K562 (cell line): ENCODE data around the gene STIL. TPM values are rescaled to one million over a fixed set of nuclear protein-coding genes. Genes with fewer than 3 reads are reported as not detected.

Experiments
- E2F3 ChIP-seq: fragments of 250-450 bp; sonication (Bioruptor Pico); IDR thresholded peaks from 2 replicates; pipeline ENCODE4 v1.4.0; 2020; ENCODE audit warnings: mild to moderate bottlenecking
- EWSR1 ChIP-seq: fragments of 450-650 bp; IDR thresholded peaks from 2 replicates; pipeline ENCODE4 v1.6.1; 2018; ENCODE audit warnings: borderline replicate concordance, mild to moderate bottlenecking, low read depth, moderate library complexity; ENCODE audit not compliant: partially characterized antibody
- FOXA1 ChIP-seq: fragments of 450-650 bp; IDR thresholded peaks from 2 replicates; pipeline ENCODE4 v1.6.1; 2016; ENCODE audit warnings: mild to moderate bottlenecking, borderline replicate concordance
- KAT7 ChIP-seq: sonication (generic); formaldehyde crosslinking; IDR thresholded peaks from 2 replicates; pipeline ENCODE4 v1.8.0; 2022; ENCODE audit warnings: missing genetic modification reagents, mild to moderate bottlenecking, borderline replicate concordance
- NCOA1 ChIP-seq: fragments of 450-650 bp; IDR thresholded peaks from 2 replicates; pipeline ENCODE4 v1.6.1; 2016; ENCODE audit warnings: low read depth
- SAFB2 ChIP-seq: fragments of 200-400 bp; formaldehyde crosslinking; IDR thresholded peaks from 2 replicates; pipeline ENCODE4 v1.6.1; 2018; ENCODE audit warnings: borderline replicate concordance, low read length, low read depth, moderate library complexity; ENCODE audit not compliant: severe bottlenecking
- TSC22D4 ChIP-seq: fragments of 450-650 bp; IDR thresholded peaks from 2 replicates; pipeline ENCODE4 v1.6.1; 2016; ENCODE audit warnings: missing genetic modification characterization, missing biosample characterization, control low read depth
- UBTF ChIP-seq, 2 experiments: IDR thresholded peaks; 2 replicates each; pipeline ENCODE4 v1.6.1; 2012; ENCODE audit warnings: improper control_type of control experiment in 2 of 2, low read depth in 2 of 2, low read length in 2 of 2, borderline replicate concordance in 1 of 2
- ZNF134 ChIP-seq: fragments of 250-450 bp; sonication (Bioruptor Pico); conservative IDR thresholded peaks from 2 replicates; pipeline ENCODE4 v1.4.0; 2020
- ZNF644 ChIP-seq: fragments of 200-800 bp; sonication (Bioruptor generic); IDR thresholded peaks from 2 replicates; pipeline ENCODE4 v1.6.1; 2016; ENCODE audit warnings: low read depth, missing genetic modification characterization, missing compliant biosample characterization
- polyA plus RNA-seq, 8 experiments: library from polyadenylated mRNA; depleted of rRNA in 4 of 8; stranded (reverse) in 5 of 8; unstranded in 3 of 8; fragments of >200 nt; fragmentation: Nextera tagmentation in 2 of 8; fragmentation: Illumina TruSeq in 1 of 8; extraction: Ambion mirVana in 2 of 8; extraction: Trizol in 1 of 8; gene quantifications; 2 replicates each; pipeline versions ENCODE4 v1.2.1 to v1.2.3, GENCODE V29; 2011 to 2014; ENCODE audit warnings: inconsistent platforms in 1 of 8, missing spikeins in 1 of 8
- total RNA-seq, 7 experiments: library from RNA; depleted of rRNA in 6 of 7; stranded (reverse); fragments of >200 nt in 6 of 7; fragmentation: Illumina TruSeq in 2 of 7; extraction: Trizol in 2 of 7; gene quantifications; 2 replicates each; pipeline versions ENCODE4 v1.2.1 to v1.2.3, GENCODE V29; 2011 to 2021; ENCODE audit warnings: low replicate concordance in 1 of 7
- TF ChIP-seq, protein P1 (sequence below): fragments of 250-450 bp; sonication (Bioruptor Pico); IDR thresholded peaks from 2 replicates; pipeline ENCODE4 v1.5.0; 2021; ENCODE audit warnings: mild to moderate bottlenecking, moderate library complexity
- TF ChIP-seq, protein P2 (sequence below): sonication (generic); formaldehyde crosslinking; IDR thresholded peaks from 2 replicates; pipeline ENCODE4 v1.8.0; 2023; ENCODE audit warnings: mild to moderate bottlenecking, missing genetic modification reagents
- TF ChIP-seq, protein P3 (sequence below): fragments of 250-450 bp; sonication (Bioruptor Pico); IDR thresholded peaks from 2 replicates; pipeline ENCODE4 v1.5.0; 2020; ENCODE audit warnings: mild to moderate bottlenecking, borderline replicate concordance

The STIL gene
- total and polyA plus RNA-seq, 9 of the 15 experiments (the other 6 are each of a cell fraction or from before 2014, with no cell fraction given): 10.5 to 77.4 (median 39.6) TPM

DNA sequence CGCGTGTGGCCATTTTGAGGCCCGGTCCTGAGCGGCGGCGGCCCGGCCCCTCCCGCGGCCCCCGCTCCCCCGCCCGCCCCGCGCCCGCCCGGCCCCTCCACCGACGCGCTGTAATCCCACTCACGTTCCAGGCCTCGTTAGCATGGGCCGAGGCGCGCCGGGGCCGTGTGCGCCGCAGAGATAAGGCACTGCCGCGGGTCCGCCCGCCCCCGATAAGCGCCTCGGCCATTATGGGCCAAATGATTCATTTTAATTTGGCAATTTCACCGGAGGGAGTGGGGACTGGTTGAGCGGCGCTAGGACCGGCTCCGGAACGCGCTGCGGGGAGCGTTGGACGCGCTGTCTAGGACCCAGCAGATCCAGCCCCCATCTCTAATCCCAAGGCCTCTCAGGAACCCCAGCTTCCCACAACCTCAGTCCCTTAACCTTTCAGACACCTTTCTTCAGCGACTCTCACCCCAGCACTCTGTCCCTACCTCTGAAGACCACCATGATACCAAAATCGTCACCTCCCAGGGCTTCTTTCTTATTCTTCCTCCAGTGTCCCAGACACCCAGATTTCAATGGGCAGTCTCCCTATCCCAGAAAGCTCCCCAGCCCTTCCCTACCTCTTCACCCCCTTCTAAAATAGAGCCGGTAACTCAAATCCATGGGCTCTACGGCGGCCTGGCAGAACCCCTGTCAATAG, 81.6 kb downstream of the STIL start, which contains the start of gene TAL1 (continued):
- TF ChIP-seq, protein P1, sequence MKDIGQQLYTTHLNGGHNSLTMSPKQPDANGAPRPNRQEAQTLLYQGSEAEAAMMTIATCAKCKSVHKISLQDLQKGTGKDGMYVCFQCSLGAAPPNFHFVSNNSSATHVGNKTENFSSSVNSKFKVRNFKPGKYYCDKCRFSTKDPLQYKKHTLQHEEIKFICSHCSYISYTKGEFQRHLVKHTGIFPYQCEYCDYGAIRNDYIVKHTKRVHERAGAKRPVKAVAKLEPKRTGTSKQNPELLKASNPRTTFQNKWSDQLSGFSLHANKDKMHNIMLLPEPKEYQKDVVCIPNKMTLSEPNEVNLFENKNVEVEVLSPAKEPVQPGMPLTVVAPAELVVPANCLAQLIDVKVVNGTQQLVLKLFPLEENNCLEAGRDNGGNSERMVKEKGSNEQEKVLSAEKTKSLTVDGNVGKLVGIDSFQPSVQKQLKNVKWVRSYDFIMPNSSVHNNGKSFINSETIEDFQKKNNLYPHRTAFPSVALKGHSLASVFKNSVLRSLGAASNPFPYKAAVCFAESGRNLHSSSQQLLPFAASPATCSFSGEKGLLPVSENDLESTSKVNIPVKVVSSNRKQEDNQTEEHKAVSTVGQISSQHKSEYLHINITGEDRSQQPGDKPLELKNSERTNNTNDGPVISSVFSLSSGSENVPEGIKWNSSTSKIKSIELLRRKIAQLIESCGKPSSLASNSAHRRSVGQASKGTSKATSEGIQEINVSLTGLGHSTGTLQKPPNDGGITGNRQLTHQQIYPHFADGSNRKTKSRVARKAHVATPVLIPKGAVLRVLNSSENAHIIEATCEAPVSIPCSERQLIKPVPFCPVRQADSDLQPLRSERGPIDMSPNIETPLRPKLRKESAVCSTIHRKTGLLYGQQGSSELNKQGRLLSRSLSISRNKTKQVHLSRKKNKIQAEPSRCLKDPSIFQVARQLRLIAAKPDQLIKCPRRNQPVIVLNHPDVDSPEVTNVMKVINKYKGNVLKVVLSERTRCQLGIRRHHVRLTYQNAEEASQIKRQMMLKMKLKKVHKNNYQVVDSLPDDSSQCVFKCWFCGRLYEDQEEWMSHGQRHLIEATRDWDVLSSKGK (CRISPR knock-in tag): no peak
- TF ChIP-seq SAFB2: no peak
- TF ChIP-seq KAT7 (CRISPR knock-in tag): 0 out of 2 replicates have a peak, but pooled peaks have one; percentile 1
- no peak for TF ChIP-seq ZNF134 (CRISPR knock-in tag)
- no peak for TF ChIP-seq FOXA1
- peak; percentile 82; the same call in 1 of the 2 replicates for TF ChIP-seq NCOA1
- TF ChIP-seq ZNF644 (tag): peak; percentile 86; the same call in 1 of the 2 replicates
- no peak for TF ChIP-seq TSC22D4 (tag)
- TF ChIP-seq UBTF (IDR thresholded peaks at IDR 0.05; ENCODE audit: borderline replicate concordance in 1 of 2, low read depth in 2 of 2, low read length in 2 of 2): peak in 1 of 2 experiments; percentile 68; a peak in 2 of 4 replicates
- TF ChIP-seq, protein P2, sequence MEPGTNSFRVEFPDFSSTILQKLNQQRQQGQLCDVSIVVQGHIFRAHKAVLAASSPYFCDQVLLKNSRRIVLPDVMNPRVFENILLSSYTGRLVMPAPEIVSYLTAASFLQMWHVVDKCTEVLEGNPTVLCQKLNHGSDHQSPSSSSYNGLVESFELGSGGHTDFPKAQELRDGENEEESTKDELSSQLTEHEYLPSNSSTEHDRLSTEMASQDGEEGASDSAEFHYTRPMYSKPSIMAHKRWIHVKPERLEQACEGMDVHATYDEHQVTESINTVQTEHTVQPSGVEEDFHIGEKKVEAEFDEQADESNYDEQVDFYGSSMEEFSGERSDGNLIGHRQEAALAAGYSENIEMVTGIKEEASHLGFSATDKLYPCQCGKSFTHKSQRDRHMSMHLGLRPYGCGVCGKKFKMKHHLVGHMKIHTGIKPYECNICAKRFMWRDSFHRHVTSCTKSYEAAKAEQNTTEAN (CRISPR knock-in tag): 0 out of 2 replicates have a peak, but pooled peaks have one; percentile 51
- no peak for TF ChIP-seq E2F3
- no peak for TF ChIP-seq EWSR1
- TF ChIP-seq, protein P3, sequence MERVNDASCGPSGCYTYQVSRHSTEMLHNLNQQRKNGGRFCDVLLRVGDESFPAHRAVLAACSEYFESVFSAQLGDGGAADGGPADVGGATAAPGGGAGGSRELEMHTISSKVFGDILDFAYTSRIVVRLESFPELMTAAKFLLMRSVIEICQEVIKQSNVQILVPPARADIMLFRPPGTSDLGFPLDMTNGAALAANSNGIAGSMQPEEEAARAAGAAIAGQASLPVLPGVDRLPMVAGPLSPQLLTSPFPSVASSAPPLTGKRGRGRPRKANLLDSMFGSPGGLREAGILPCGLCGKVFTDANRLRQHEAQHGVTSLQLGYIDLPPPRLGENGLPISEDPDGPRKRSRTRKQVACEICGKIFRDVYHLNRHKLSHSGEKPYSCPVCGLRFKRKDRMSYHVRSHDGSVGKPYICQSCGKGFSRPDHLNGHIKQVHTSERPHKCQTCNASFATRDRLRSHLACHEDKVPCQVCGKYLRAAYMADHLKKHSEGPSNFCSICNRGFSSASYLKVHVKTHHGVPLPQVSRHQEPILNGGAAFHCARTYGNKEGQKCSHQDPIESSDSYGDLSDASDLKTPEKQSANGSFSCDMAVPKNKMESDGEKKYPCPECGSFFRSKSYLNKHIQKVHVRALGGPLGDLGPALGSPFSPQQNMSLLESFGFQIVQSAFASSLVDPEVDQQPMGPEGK (CRISPR knock-in tag): no peak
